Neuronal stem cell (in vitro differentiated cells): ENCODE data around the gene C11orf24.

Source experiments
- DNase-seq: peaks from one replicate; pipeline ENCODE4 v3.0.0-alpha.2; 2013; ENCODE audit warnings: low spot score
- H2AFZ ChIP-seq: one replicate; pipeline ENCODE4 v1.6.1; 2013; ENCODE audit warnings: mild to moderate bottlenecking, low read length, inconsistent platforms
- H2AK5ac ChIP-seq: 2 replicates; pipeline ENCODE4 v1.6.1; 2013; ENCODE audit warnings: low read depth, mild to moderate bottlenecking, inconsistent platforms, low read length, moderate library complexity, mixed read lengths
- H2BK120ac ChIP-seq: 2 replicates; pipeline ENCODE4 v1.6.1; 2013; ENCODE audit warnings: low read depth, mild to moderate bottlenecking, inconsistent platforms, low read length, moderate library complexity, mixed read lengths
- H2BK12ac ChIP-seq: one replicate; pipeline ENCODE4 v1.6.1; 2013; ENCODE audit warnings: low read length, inconsistent platforms
- H2BK15ac ChIP-seq: 2 replicates; pipeline ENCODE4 v1.6.1; 2013; ENCODE audit warnings: mild to moderate bottlenecking, low read length, inconsistent platforms, mixed read lengths
- H2BK5ac ChIP-seq: one replicate; pipeline ENCODE4 v1.6.1; 2013; ENCODE audit warnings: inconsistent platforms, mild to moderate bottlenecking, low read length, moderate library complexity
- H3K14ac ChIP-seq: one replicate; pipeline ENCODE4 v1.6.1; 2013; ENCODE audit warnings: low read length, inconsistent platforms
- H3K18ac ChIP-seq: 2 replicates; pipeline ENCODE4 v1.6.1; 2013; ENCODE audit warnings: low read length, inconsistent platforms
- H3K23ac ChIP-seq: 2 replicates; pipeline ENCODE4 v1.6.1; 2013; ENCODE audit warnings: low read depth, mild to moderate bottlenecking, mixed read lengths, low read length, inconsistent platforms; ENCODE audit not compliant: poor library complexity
- H3K27ac ChIP-seq: replicated peaks from 3 replicates; pipeline ENCODE4 v1.5.1; 2013; ENCODE audit warnings: low read length, inconsistent platforms
- H3K27me3 ChIP-seq, 3 experiments: 2 replicates each; pipeline ENCODE4 v1.6.1; 2013; ENCODE audit warnings: low read length in 3 of 3, mild to moderate bottlenecking in 2 of 3, inconsistent platforms in 1 of 3, low read depth in 1 of 3, mixed read lengths in 1 of 3, moderate library complexity in 1 of 3; ENCODE audit not compliant: control insufficient read depth in 3 of 3, insufficient read depth in 3 of 3
- H3K36me3 ChIP-seq, 2 donors: replicated peaks in 1 of 2; 2 replicates each; pipeline ENCODE4 v1.6.1; 2013; ENCODE audit warnings: low read length in 2 of 2; ENCODE audit not compliant: control insufficient read depth in 2 of 2, insufficient read depth in 2 of 2
- H3K4ac ChIP-seq: 2 replicates; pipeline ENCODE4 v1.6.1; 2013; ENCODE audit warnings: inconsistent platforms, mild to moderate bottlenecking, low read length, moderate library complexity
- H3K4me1 ChIP-seq, 2 donors: 1 replicate in 1 of 2; 2 replicates in 1 of 2; pipeline ENCODE4 v1.6.1; 2013; ENCODE audit warnings: low read length in 2 of 2, low read depth in 1 of 2; ENCODE audit not compliant: control insufficient read depth in 2 of 2, insufficient read depth in 1 of 2
- H3K4me2 ChIP-seq: one replicate; pipeline ENCODE4 v1.6.1; 2013; ENCODE audit warnings: mild to moderate bottlenecking, low read length, inconsistent platforms; ENCODE audit not compliant: insufficient read depth, poor library complexity, severe bottlenecking
- H3K4me3 ChIP-seq, 2 donors: 2 replicates each; pipeline ENCODE4 v1.5.1; 2013; ENCODE audit warnings: low read length in 2 of 2, mild to moderate bottlenecking in 2 of 2, inconsistent platforms in 1 of 2, moderate library complexity in 1 of 2
- H3K79me1 ChIP-seq: one replicate; pipeline ENCODE4 v1.6.1; 2013; ENCODE audit warnings: low read depth, mild to moderate bottlenecking, inconsistent platforms, low read length, moderate library complexity
- H3K9ac ChIP-seq: one replicate; pipeline ENCODE4 v1.6.1; 2013; ENCODE audit warnings: mild to moderate bottlenecking, low read depth, low read length, inconsistent platforms; ENCODE audit not compliant: poor library complexity
- H3K9me3 ChIP-seq, 2 donors: replicated peaks in 1 of 2; 2 replicates each; pipeline versions ENCODE3 to v1.6.1; 2013; ENCODE audit warnings: low read length in 2 of 2, mild to moderate bottlenecking in 2 of 2, inconsistent platforms in 1 of 2, low read depth in 1 of 2, mixed read lengths in 1 of 2, moderate library complexity in 1 of 2; ENCODE audit not compliant: control insufficient read depth in 2 of 2, insufficient read depth in 1 of 2
- H4K8ac ChIP-seq: one replicate; pipeline ENCODE4 v1.6.1; 2013; ENCODE audit warnings: low read depth, mild to moderate bottlenecking, inconsistent platforms, low read length, moderate library complexity
- H4K91ac ChIP-seq: one replicate; pipeline ENCODE4 v1.6.1; 2013; ENCODE audit warnings: low read length, low read depth, mild to moderate bottlenecking, inconsistent platforms; ENCODE audit not compliant: poor library complexity
- WGBS, 2 donors: extraction: QIAGEN DNeasy Blood & Tissue Kit; methylation state at CpG; one replicate each; pipeline ENCODE4 v1.1.7; 2013; ENCODE audit warnings: missing lambda C conversion rate in 2 of 2, mixed read lengths in 1 of 2; ENCODE audit not compliant: insufficient read length in 2 of 2, insufficient replicate concordance in 1 of 2; ENCODE audit errors: extremely low coverage in 2 of 2; 5-methylcytosine and 5-hydroxymethylcytosine counted together

Gene C11orf24

DNA sequence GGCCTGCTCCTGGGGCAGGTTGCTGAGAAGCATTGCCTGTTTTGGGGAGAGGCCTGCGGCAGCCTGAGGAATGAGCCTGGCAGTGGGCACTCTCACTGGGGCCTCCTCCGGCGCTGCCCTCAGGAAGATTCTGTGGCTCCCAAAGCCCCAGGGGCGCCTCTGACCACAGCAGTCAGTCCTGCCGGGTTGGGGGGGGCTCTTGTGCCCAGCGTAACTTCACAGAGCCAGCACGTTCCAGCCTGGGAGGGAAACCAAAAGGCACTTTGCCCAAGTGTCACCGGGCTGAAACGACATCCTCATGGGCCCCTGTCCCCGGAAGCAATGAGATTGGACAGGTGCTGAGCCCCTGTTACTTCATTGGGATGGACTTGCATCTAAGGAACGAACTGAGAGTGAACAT is 36.3 kb upstream of the C11orf24 start:
- Histone ChIP-seq H2BK5ac (no peak overlapping the region), H3K23ac (no peak overlapping the region)

DNA sequence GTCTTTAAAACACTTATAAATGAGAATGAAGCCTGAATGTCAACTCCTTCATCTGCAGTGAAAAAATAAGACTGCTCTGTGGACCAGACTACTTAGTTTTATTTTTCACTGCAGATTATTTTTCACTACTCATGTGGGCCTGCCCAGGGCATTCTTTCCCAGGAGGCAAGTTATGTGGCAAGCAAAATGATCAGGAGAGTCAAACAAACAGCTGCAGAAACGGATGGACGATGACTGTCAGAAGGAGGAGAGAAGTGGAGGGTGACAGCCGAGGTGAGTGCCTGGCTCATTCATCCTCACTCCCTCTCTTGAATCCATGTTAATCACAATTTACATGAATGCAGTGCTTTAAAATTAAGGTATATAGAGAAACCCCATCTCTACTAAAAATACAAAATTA is 34.9 kb upstream of the C11orf24 start:
- Histone ChIP-seq H3K27me3 (no peaks in the 10 kb centered on the region), H2BK5ac (no peak overlapping the region), H3K23ac (no peak overlapping the region), H2BK15ac (no peak overlapping the region), H3K9me3 (peaks cover 4 to 12% of the 10 kb centered on the region in 2 donors), H2BK120ac (no peak overlapping the region), H3K4me2 (no peak overlapping the region), H3K27ac (no peak overlapping the region), H2AK5ac (no peak overlapping the region), H3K9ac (no peak overlapping the region), H3K4me3 (no peak overlapping the region), H2AFZ (no peak overlapping the region), H3K36me3 (no peaks in the 10 kb centered on the region), H3K4ac (no peak overlapping the region), H3K4me1 (no peaks in the 10 kb centered on the region), H4K8ac (no peak overlapping the region), H3K79me1 (no peaks in the 10 kb centered on the region), H3K14ac (no peak overlapping the region), H2BK12ac (no peak overlapping the region), H3K18ac (no peak overlapping the region), H4K91ac (no peak overlapping the region)
- whole genome bisulfite sequencing, 2 donors, result no CpG with 5 or more reads among the region's 3 CpGs
- DNase-seq, result no peak

More for the DNA sequence above, 36.3 kb upstream of the C11orf24 start:
- no peaks in the 10 kb centered on the region for H3K27me3 ChIP-seq
- H3K4me3 ChIP-seq, result peak overlapping the region in 1 of 2 donors; percentile 2
- H3K4ac ChIP-seq, result no peak overlapping the region
- no peak overlapping the region for H2AK5ac ChIP-seq
- H3K18ac ChIP-seq, result no peak overlapping the region
- no peaks in the 10 kb centered on the region for H3K36me3 ChIP-seq
- H3K9ac ChIP-seq, result no peak overlapping the region
- no peak overlapping the region for H3K14ac ChIP-seq
- H3K4me2 ChIP-seq, result no peak overlapping the region
- H2BK120ac ChIP-seq, result no peak overlapping the region
- no peak overlapping the region for H2BK12ac ChIP-seq
- no CpG with 5 or more reads among the region's 11 CpGs for WGBS, 2 donors
- H3K27ac ChIP-seq, result no peak overlapping the region
- no peak for DNase-seq
- H3K4me1 ChIP-seq, result no peaks in the 10 kb centered on the region
- H4K91ac ChIP-seq, result no peak overlapping the region
- H4K8ac ChIP-seq, result no peak overlapping the region
- H2BK15ac ChIP-seq, result no peak overlapping the region
- peaks cover 4 to 12% of the 10 kb centered on the region in 2 donors for H3K9me3 ChIP-seq
- H2AFZ ChIP-seq, result peak overlapping the region; percentile 49
- H3K79me1 ChIP-seq, result no peaks in the 10 kb centered on the region

DNA sequence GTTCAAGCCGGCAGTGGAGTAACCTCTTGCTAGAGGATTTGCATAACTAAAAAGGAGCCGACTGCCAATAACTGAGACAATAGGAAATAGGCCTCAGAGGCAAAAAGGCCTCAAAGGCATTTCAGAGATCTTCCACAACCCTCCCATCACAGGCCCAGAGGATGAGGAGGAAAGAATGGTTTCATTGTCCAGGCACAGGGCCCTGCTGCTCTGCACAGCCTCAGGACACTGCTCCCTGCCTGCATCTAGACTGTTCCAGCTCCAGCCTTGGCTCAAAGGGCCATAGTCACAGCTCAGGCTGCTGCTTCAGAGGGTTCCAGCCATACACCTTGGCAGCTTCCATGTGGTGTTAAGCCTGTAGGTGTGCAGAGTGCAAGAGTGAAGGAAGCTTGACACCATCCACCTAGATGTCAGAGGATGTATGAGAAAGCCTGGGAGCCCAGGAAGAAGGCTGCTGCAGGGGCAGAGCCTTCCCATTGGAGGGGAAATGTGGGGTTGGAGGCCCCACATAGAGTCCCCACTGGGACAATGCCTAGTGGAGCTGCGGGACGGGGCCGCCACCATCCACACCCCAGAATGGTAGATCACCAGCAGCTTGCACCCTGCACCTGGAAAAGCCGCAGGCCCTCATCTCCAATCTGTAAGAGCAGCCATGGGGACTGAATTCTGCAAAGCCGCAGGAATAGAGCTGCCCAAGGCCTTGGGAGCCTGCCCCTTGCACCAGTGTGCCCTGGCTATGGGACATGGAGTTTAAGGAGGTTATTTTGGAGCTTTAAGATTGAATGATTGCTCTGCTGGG is 32.4 kb upstream of the C11orf24 start:
- Histone ChIP-seq H4K8ac (peak overlapping the region; percentile 72), H3K23ac (no peak overlapping the region), H3K18ac (no peak overlapping the region), H3K4me1 (no peaks in the 10 kb centered on the region), H2BK12ac (no peak overlapping the region), H3K14ac (no peak overlapping the region), H3K4me3 (peak overlapping the region in 1 of 2 donors; percentile 2), H4K91ac (no peak overlapping the region), H3K9ac (no peak overlapping the region), H3K27me3 (peaks cover 0 to 2% (median 0%) of the 10 kb centered on the region in 3 experiments), H2AFZ (no peak overlapping the region), H2BK15ac (no peak overlapping the region), H3K79me1 (no peaks in the 10 kb centered on the region), H2BK5ac (no peak overlapping the region), H3K4ac (no peak overlapping the region), H3K4me2 (no peak overlapping the region), H3K36me3 (no peaks in the 10 kb centered on the region), H2BK120ac (no peak overlapping the region), H3K9me3 (peaks cover 4 to 12% of the 10 kb centered on the region in 2 donors), H3K27ac (no peak overlapping the region), H2AK5ac (peak overlapping the region; percentile 89)
- no CpG with 5 or more reads among the region's 7 CpGs for WGBS, 2 donors
- DNase-seq, result no peak

DNA sequence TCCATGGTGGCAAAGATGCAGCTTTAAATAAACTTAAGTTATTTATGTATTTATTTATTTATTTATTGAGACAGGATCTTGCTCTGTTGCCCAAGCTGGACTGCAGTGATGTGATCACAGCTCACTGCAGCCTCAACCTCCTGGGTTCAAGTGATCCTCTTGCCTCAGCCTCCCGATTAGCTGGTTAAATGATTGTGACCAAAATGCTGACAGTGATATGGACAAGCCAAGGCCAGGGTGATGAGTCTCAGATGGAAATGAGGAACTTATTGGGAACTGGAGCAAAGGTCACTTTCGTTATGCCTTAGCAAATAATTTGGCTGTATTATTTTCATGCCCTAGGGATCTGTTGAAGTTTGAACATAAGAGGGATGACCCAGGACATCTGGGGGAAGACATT is 31.3 kb upstream of the C11orf24 start:
- H2AFZ ChIP-seq, result no peak overlapping the region
- H3K4ac ChIP-seq, result no peak overlapping the region
- H3K9me3 ChIP-seq, result peaks cover 4 to 12% of the 10 kb centered on the region in 2 donors
- no peak overlapping the region for H3K18ac ChIP-seq
- no peak overlapping the region for H3K9ac ChIP-seq
- no peaks in the 10 kb centered on the region for H3K36me3 ChIP-seq
- no peak overlapping the region for H3K4me2 ChIP-seq
- no peak overlapping the region for H3K23ac ChIP-seq
- no peak overlapping the region for H2BK15ac ChIP-seq
- H2BK120ac ChIP-seq, result no peak overlapping the region
- H2BK5ac ChIP-seq, result no peak overlapping the region
- no peak overlapping the region for H2AK5ac ChIP-seq
- H4K91ac ChIP-seq, result no peak overlapping the region
- no CpG with 5 or more reads among the region's 2 CpGs for WGBS, 2 donors
- H3K79me1 ChIP-seq, result peaks cover 3% of the 10 kb centered on the region
- no peak overlapping the region for H3K27ac ChIP-seq
- no peak overlapping the region for H2BK12ac ChIP-seq
- peaks cover 0 to 10% (median 0%) of the 10 kb centered on the region in 3 experiments for H3K27me3 ChIP-seq
- no peak overlapping the region for H4K8ac ChIP-seq
- H3K14ac ChIP-seq, result no peak overlapping the region
- DNase-seq, result no peak
- H3K4me1 ChIP-seq, result no peaks in the 10 kb centered on the region
- no peak overlapping the region for H3K4me3 ChIP-seq
